IMR-90 (cell line): Measurements from ENCODE around the gene MAGI2.

ENCODE experiments used
- BHLHE40 ChIP-seq: fragments of 150-350 bp; IDR thresholded peaks from 2 replicates; pipeline ENCODE4 v1.6.1; 2016; ENCODE audit warnings: mild to moderate bottlenecking, low read depth, low read length
- CEBPB ChIP-seq: IDR thresholded peaks from 2 replicates; pipeline ENCODE4 v1.6.1; 2012; ENCODE audit warnings: low read depth, low read length, improper control_type of control experiment
- CHD1 ChIP-seq: IDR thresholded peaks from 2 replicates; pipeline ENCODE4 v1.6.1; 2012; ENCODE audit warnings: low read depth, low read length, improper control_type of control experiment
- CTCF ChIP-seq: conservative IDR thresholded peaks from 2 replicates; pipeline ENCODE4 v1.5.1; 2012; ENCODE audit warnings: mild to moderate bottlenecking, low read depth, low read length, improper control_type of control experiment
- ELK1 ChIP-seq: fragments of 150-350 bp; IDR thresholded peaks from 2 replicates; pipeline ENCODE4 v1.6.1; 2016; ENCODE audit warnings: low read depth, mild to moderate bottlenecking, low read length, moderate library complexity, borderline replicate concordance
- FOS ChIP-seq: fragments of 150-350 bp; IDR thresholded peaks from 2 replicates; pipeline ENCODE4 v1.6.1; 2016; ENCODE audit warnings: low read depth, low read length
- MAFK ChIP-seq: IDR thresholded peaks from 2 replicates; pipeline ENCODE4 v1.6.1; 2012; ENCODE audit warnings: low read depth, low read length, improper control_type of control experiment
- MXI1 ChIP-seq: IDR thresholded peaks from 2 replicates; pipeline ENCODE4 v1.6.1; 2012; ENCODE audit warnings: low read depth, mild to moderate bottlenecking, low read length, moderate library complexity, borderline replicate concordance
- NFE2L2 ChIP-seq: fragments of 150-350 bp; IDR thresholded peaks from 2 replicates; pipeline ENCODE4 v1.6.1; 2016; ENCODE audit warnings: low read depth, mild to moderate bottlenecking, low read length
- POLR2A ChIP-seq: IDR thresholded peaks from 2 replicates; pipeline ENCODE4 v1.6.1; 2012; ENCODE audit warnings: mild to moderate bottlenecking, low read depth, low read length
- RAD21 ChIP-seq: IDR thresholded peaks from 2 replicates; pipeline ENCODE4 v1.6.1; 2012; ENCODE audit warnings: low read length, improper control_type of control experiment
- RFX5 ChIP-seq: IDR thresholded peaks from 2 replicates; pipeline ENCODE4 v1.8.0; 2012; ENCODE audit warnings: low read depth, mild to moderate bottlenecking, low read length, moderate library complexity
- SMC3 ChIP-seq: fragments of 150-350 bp; IDR thresholded peaks from 2 replicates; pipeline ENCODE4 v1.6.1; 2016; ENCODE audit warnings: low read depth, mild to moderate bottlenecking, antibody characterized with exemption, low read length, moderate library complexity
- USF2 ChIP-seq: fragments of 150-350 bp; IDR thresholded peaks from 2 replicates; pipeline ENCODE4 v1.6.1; 2017; ENCODE audit warnings: mild to moderate bottlenecking, antibody characterized with exemption, low read length, low read depth

DNA sequence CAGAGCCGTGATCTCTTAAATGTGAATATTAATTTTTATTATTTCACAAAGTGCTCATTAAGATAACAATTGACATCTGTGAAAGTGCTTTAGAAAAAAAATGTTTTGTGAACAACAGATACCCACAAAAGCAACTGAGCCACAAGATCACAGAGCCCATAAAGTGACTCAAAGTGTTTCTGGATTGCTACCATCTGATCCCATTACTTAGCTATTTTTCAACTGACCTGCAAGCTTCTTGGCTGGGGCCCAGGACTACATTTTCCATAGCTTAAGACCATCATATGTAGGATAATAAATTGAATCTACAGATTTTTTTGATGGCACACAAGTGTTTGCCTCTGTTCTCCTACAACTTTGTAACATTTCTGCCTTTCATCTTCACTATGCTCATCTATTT is 980.4 kb downstream of the MAGI2 start:
- TF ChIP-seq CEBPB (no peak), CTCF (no peak), RFX5 (no peak), POLR2A (no peak), RAD21 (no peak), BHLHE40 (no peak), ELK1 (no peak), MAFK (no peak), USF2 (no peak), NFE2L2 (no peak), MXI1 (no peak), SMC3 (no peak), FOS (no peak), CHD1 (no peak)
